WTC11 (cell line): ENCODE measurements around the gene SCAI. TPM values are rescaled to one million over a fixed set of nuclear protein-coding genes. Genes with fewer than 3 reads are reported as not detected.

Experiments
- ATAC-seq: fragments of 200-7000 bp; cut with Tn5 transposase; 2 replicates; pipeline ENCODE4 v1.10.0; 2021; ENCODE audit warnings: mild to moderate bottlenecking, moderate library complexity
- CTCF ChIA-PET: fragments of 300-600 bp; sonication (Branson Sonifier 250); formaldehyde crosslinking; loops from one replicate; lab custom pipeline; 2021; ENCODE audit warnings: antibody characterized with exemption; lab: Charles Lee
- POLR2A ChIA-PET: fragments of 350-600 bp; sonication (Branson Sonifier 250); formaldehyde crosslinking; loops from one replicate; lab custom pipeline; 2021; ENCODE audit warnings: antibody characterized with exemption; lab: Charles Lee
- DNase-seq: peaks from one replicate; pipeline ENCODE4 v3.0.0; 2021; ENCODE audit warnings: low spot score
- H3K27ac Mint-ChIP-seq: 2 replicates; pipeline ENCODE4 v1.8.0; 2021; ENCODE audit warnings: mixed read lengths
- H3K27me3 Mint-ChIP-seq: 2 replicates; pipeline ENCODE4 v1.8.0; 2021; ENCODE audit warnings: low read depth, mild to moderate bottlenecking, moderate library complexity, mixed read lengths
- H3K36me3 Mint-ChIP-seq: 2 replicates; pipeline ENCODE4 v1.8.0; 2021; ENCODE audit warnings: mixed read lengths
- H3K4me1 Mint-ChIP-seq: 2 replicates; pipeline ENCODE4 v1.8.0; 2022; ENCODE audit warnings: mixed read lengths
- H3K4me3 Mint-ChIP-seq: 2 replicates; pipeline ENCODE4 v1.8.0; 2021; ENCODE audit warnings: mild to moderate bottlenecking, moderate library complexity, mixed read lengths
- H3K9me3 Mint-ChIP-seq: 2 replicates; pipeline ENCODE4 v1.8.0; 2021; ENCODE audit warnings: mixed read lengths
- CREM ChIP-seq: sonication (generic); formaldehyde crosslinking; IDR thresholded peaks from 2 replicates; pipeline ENCODE4 v1.8.1; 2022; ENCODE audit warnings: mild to moderate bottlenecking, missing genetic modification reagents, moderate library complexity
- ESRRA ChIP-seq: sonication (generic); formaldehyde crosslinking; IDR thresholded peaks from 2 replicates; pipeline ENCODE4 v1.8.1; 2022; ENCODE audit warnings: mild to moderate bottlenecking, missing genetic modification reagents, borderline replicate concordance
- ETV6 ChIP-seq: sonication (generic); formaldehyde crosslinking; IDR thresholded peaks from 2 replicates; pipeline ENCODE4 v1.8.1; 2022; ENCODE audit warnings: mild to moderate bottlenecking, missing genetic modification reagents
- IRF2 ChIP-seq: sonication (generic); formaldehyde crosslinking; IDR thresholded peaks from 2 replicates; pipeline ENCODE4 v1.8.0; 2022; ENCODE audit warnings: low read depth, missing genetic modification reagents, borderline replicate concordance
- KAT7 ChIP-seq: sonication (generic); formaldehyde crosslinking; IDR thresholded peaks from 2 replicates; pipeline ENCODE4 v1.8.1; 2023; ENCODE audit warnings: missing genetic modification reagents, mild to moderate bottlenecking, borderline replicate concordance
- NFATC4 ChIP-seq: fragments of 250-450 bp; sonication (Bioruptor Pico); IDR thresholded peaks from 2 replicates; pipeline ENCODE4 v1.9.0; 2021; ENCODE audit warnings: mild to moderate bottlenecking
- NFYB ChIP-seq: sonication (generic); formaldehyde crosslinking; conservative IDR thresholded peaks from 2 replicates; pipeline ENCODE4 v1.8.0; 2022; ENCODE audit warnings: low read depth, missing genetic modification reagents
- PRRX2 ChIP-seq: fragments of 250-450 bp; sonication (Bioruptor Pico); IDR thresholded peaks from 2 replicates; pipeline ENCODE4 v1.8.0; 2021; ENCODE audit warnings: mild to moderate bottlenecking
- SOX15 ChIP-seq: fragments of 250-450 bp; sonication (Bioruptor Pico); IDR thresholded peaks from 2 replicates; pipeline ENCODE4 v1.9.0; 2021; ENCODE audit warnings: mild to moderate bottlenecking
- STAT6 ChIP-seq: sonication (generic); formaldehyde crosslinking; conservative IDR thresholded peaks from 2 replicates; pipeline ENCODE4 v1.8.1; 2023; ENCODE audit warnings: mild to moderate bottlenecking, low read depth, missing genetic modification reagents, moderate library complexity
- TCF7 ChIP-seq: sonication (generic); formaldehyde crosslinking; IDR thresholded peaks from 2 replicates; pipeline ENCODE4 v1.8.0; 2022; ENCODE audit warnings: mild to moderate bottlenecking, low read depth, missing genetic modification reagents, moderate library complexity
- USF2 ChIP-seq: sonication (generic); formaldehyde crosslinking; IDR thresholded peaks from 2 replicates; pipeline ENCODE4 v1.8.1; 2023; ENCODE audit warnings: mild to moderate bottlenecking, missing genetic modification reagents, moderate library complexity
- ZNF121 ChIP-seq: sonication (generic); formaldehyde crosslinking; IDR thresholded peaks from 2 replicates; pipeline ENCODE4 v1.8.0; 2023; ENCODE audit warnings: missing genetic modification reagents
- ZNF416 ChIP-seq: fragments of 250-450 bp; sonication (Bioruptor Pico); IDR thresholded peaks from 2 replicates; pipeline ENCODE4 v1.9.0; 2021; ENCODE audit warnings: mild to moderate bottlenecking, inconsistent platforms
- ZSCAN18 ChIP-seq: fragments of 250-450 bp; sonication (Bioruptor Pico); IDR thresholded peaks from 2 replicates; pipeline ENCODE4 v2.1.2; 2022; ENCODE audit warnings: mild to moderate bottlenecking, moderate library complexity
- total RNA-seq: library from RNA; stranded (reverse); gene quantifications from 3 replicates; pipeline ENCODE4 v1.2.3, GENCODE V29; 2021
- TF ChIP-seq, protein P1 (sequence below): sonication (generic); formaldehyde crosslinking; IDR thresholded peaks from 2 replicates; pipeline ENCODE4 v1.8.1; 2022; ENCODE audit warnings: missing genetic modification reagents, borderline replicate concordance
- TF ChIP-seq, protein P2 (sequence below): sonication (generic); formaldehyde crosslinking; IDR thresholded peaks from 2 replicates; pipeline ENCODE4 v1.8.1; 2023; ENCODE audit warnings: mild to moderate bottlenecking, missing genetic modification reagents
- TF ChIP-seq, protein P3 (sequence below): sonication (generic); formaldehyde crosslinking; IDR thresholded peaks from 2 replicates; pipeline ENCODE4 v1.8.0; 2022; ENCODE audit warnings: missing genetic modification reagents
- TF ChIP-seq, protein P4 (sequence below): sonication (generic); formaldehyde crosslinking; IDR thresholded peaks from 2 replicates; pipeline ENCODE4 v1.8.0; 2022; ENCODE audit warnings: mild to moderate bottlenecking, missing genetic modification reagents

The SCAI gene
- total RNA-seq, 1 experiment from 2014 or later = 20.4 TPM

DNA sequence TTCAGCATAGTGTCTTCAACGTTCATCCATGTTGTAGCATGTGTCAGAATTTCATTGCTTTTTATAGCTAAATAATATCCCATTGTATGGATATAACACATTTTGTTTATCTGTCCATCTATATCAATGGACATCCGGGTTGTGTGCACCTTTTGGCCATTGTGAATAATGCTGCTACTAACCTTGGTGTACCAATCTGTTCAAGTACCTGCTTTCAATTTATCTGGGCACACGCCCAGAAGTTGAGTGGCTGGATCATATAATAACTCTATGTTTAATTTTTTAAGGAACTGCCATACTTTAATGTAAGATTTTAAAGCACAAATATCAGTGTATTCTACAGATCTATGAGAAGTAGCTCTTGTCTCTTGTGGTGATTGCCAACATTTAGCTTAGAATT lies 43.5 kb downstream of the SCAI start (continued):
- no peak for TF ChIP-seq STAT6 (CRISPR knock-in tag)

DNA sequence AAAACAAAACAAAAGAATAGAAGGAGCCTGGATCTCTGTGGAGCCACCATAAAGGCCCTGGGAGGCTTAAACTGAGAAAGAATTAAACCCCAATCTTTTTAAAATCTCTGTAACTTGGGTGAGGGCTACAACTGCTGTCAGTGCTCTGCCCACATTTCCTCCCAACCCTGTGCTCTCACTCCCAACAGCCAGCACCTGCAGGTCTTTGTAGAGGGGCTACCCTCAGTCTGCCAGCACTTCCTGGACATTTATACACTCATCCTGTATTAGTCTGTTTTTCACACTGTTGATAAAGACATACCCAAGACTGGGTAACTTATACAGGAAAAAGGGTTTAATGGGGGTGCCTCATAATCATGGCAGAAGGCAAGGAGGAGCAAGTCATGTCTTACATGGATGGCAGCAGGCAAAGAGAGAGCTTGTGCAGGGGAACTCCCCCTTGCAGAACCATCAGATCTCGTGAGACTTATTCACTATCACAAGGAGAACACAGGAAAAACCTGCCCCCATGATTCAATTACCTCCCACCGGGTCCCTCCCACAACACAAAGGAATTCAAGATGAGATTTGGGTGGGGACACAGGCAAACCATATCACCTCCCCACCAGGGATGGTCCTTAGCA lies 47.4 kb downstream of the SCAI start:
- Mint-ChIP-seq H3K27ac (no peak overlapping the region), H3K4me1 (no peaks in the 10 kb centered on the region), H3K9me3 (peaks cover 16% of the 10 kb centered on the region), H3K27me3 (no peaks in the 10 kb centered on the region), H3K4me3 (no peak overlapping the region), H3K36me3 (peaks cover 24% of the 10 kb centered on the region)
- DNase-seq (no peak), ATAC-seq (no peak)
- POLR2A ChIA-PET = no interaction called here
- CTCF ChIA-PET = no interaction called here
- no peak for TF ChIP-seq ETV6 (CRISPR knock-in tag)
- TF ChIP-seq PRRX2 (CRISPR knock-in tag) = no peak
- TF ChIP-seq NFYB (CRISPR knock-in tag) = no peak
- TF ChIP-seq ZNF121 (CRISPR knock-in tag) = no peak
- no peak for TF ChIP-seq CREM (CRISPR knock-in tag)
- no peak for TF ChIP-seq USF2 (CRISPR knock-in tag)
- no peak for TF ChIP-seq ESRRA (CRISPR knock-in tag)
- no peak for TF ChIP-seq NFATC4 (CRISPR knock-in tag)
- TF ChIP-seq TCF7 (CRISPR knock-in tag) = no peak
- no peak for TF ChIP-seq ZNF416 (CRISPR knock-in tag)
- TF ChIP-seq IRF2 (CRISPR knock-in tag) = no peak

DNA sequence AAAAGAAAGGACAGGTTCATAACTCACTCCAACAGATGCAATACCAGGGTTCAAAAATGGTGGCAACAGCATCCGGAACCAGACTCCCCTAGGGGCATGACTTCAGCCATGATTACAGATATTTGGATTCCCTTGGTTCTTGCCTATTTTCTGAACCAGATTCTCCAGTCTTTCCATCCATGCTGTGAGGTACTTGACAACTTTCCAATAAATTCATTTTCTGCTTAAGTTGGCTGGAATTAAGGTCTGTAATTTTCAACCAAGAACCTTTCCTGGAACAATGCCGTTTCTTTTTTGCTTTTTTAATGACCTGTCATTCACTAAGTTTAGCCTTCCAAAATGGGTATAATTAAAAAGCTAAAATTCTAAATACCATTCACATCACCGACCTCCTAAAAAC lies 52.2 kb downstream of the SCAI start:
- no peaks in the 10 kb centered on the region for H3K4me1 Mint-ChIP-seq
- DNase-seq (no peak), ATAC-seq (no peak)
- H3K27me3 Mint-ChIP-seq = no peaks in the 10 kb centered on the region
- no peak overlapping the region for H3K27ac Mint-ChIP-seq
- TF ChIP-seq, protein P1, sequence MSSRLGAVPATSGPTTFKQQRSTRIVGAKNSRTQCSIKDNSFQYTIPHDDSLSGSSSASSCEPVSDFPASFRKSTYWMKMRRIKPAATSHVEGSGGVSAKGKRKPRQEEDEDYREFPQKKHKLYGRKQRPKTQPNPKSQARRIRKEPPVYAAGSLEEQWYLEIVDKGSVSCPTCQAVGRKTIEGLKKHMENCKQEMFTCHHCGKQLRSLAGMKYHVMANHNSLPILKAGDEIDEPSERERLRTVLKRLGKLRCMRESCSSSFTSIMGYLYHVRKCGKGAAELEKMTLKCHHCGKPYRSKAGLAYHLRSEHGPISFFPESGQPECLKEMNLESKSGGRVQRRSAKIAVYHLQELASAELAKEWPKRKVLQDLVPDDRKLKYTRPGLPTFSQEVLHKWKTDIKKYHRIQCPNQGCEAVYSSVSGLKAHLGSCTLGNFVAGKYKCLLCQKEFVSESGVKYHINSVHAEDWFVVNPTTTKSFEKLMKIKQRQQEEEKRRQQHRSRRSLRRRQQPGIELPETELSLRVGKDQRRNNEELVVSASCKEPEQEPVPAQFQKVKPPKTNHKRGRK (CRISPR knock-in tag) = no peak
- TF ChIP-seq SOX15 (CRISPR knock-in tag) (no peak), KAT7 (CRISPR knock-in tag) (no peak), ZSCAN18 (CRISPR knock-in tag) (no peak)
- TF ChIP-seq, protein P2, sequence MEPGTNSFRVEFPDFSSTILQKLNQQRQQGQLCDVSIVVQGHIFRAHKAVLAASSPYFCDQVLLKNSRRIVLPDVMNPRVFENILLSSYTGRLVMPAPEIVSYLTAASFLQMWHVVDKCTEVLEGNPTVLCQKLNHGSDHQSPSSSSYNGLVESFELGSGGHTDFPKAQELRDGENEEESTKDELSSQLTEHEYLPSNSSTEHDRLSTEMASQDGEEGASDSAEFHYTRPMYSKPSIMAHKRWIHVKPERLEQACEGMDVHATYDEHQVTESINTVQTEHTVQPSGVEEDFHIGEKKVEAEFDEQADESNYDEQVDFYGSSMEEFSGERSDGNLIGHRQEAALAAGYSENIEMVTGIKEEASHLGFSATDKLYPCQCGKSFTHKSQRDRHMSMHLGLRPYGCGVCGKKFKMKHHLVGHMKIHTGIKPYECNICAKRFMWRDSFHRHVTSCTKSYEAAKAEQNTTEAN = no peak
- TF ChIP-seq, protein P3, sequence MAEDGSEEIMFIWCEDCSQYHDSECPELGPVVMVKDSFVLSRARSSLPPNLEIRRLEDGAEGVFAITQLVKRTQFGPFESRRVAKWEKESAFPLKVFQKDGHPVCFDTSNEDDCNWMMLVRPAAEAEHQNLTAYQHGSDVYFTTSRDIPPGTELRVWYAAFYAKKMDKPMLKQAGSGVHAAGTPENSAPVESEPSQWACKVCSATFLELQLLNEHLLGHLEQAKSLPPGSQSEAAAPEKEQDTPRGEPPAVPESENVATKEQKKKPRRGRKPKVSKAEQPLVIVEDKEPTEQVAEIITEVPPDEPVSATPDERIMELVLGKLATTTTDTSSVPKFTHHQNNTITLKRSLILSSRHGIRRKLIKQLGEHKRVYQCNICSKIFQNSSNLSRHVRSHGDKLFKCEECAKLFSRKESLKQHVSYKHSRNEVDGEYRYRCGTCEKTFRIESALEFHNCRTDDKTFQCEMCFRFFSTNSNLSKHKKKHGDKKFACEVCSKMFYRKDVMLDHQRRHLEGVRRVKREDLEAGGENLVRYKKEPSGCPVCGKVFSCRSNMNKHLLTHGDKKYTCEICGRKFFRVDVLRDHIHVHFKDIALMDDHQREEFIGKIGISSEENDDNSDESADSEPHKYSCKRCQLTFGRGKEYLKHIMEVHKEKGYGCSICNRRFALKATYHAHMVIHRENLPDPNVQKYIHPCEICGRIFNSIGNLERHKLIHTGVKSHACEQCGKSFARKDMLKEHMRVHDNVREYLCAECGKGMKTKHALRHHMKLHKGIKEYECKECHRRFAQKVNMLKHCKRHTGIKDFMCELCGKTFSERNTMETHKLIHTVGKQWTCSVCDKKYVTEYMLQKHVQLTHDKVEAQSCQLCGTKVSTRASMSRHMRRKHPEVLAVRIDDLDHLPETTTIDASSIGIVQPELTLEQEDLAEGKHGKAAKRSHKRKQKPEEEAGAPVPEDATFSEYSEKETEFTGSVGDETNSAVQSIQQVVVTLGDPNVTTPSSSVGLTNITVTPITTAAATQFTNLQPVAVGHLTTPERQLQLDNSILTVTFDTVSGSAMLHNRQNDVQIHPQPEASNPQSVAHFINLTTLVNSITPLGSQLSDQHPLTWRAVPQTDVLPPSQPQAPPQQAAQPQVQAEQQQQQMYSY (CRISPR knock-in tag) = no peak
- TF ChIP-seq, protein P4, sequence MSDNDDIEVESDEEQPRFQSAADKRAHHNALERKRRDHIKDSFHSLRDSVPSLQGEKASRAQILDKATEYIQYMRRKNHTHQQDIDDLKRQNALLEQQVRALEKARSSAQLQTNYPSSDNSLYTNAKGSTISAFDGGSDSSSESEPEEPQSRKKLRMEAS (CRISPR knock-in tag) = no peak
- H3K36me3 Mint-ChIP-seq = peaks cover 18% of the 10 kb centered on the region
- CTCF ChIA-PET = no interaction called here
- no peak overlapping the region for H3K4me3 Mint-ChIP-seq
- H3K9me3 Mint-ChIP-seq = peaks cover 9% of the 10 kb centered on the region
- POLR2A ChIA-PET = no interaction called here
